Measurements from ENCODE around the gene ZFP36L1. TPM values are rescaled to one million over a fixed set of nuclear protein-coding genes. Genes with fewer than 3 reads are reported as not detected.

ZFP36L1 gene
- total RNA-seq, 1 experiment from 2014 or later: 304 TPM

DNA sequence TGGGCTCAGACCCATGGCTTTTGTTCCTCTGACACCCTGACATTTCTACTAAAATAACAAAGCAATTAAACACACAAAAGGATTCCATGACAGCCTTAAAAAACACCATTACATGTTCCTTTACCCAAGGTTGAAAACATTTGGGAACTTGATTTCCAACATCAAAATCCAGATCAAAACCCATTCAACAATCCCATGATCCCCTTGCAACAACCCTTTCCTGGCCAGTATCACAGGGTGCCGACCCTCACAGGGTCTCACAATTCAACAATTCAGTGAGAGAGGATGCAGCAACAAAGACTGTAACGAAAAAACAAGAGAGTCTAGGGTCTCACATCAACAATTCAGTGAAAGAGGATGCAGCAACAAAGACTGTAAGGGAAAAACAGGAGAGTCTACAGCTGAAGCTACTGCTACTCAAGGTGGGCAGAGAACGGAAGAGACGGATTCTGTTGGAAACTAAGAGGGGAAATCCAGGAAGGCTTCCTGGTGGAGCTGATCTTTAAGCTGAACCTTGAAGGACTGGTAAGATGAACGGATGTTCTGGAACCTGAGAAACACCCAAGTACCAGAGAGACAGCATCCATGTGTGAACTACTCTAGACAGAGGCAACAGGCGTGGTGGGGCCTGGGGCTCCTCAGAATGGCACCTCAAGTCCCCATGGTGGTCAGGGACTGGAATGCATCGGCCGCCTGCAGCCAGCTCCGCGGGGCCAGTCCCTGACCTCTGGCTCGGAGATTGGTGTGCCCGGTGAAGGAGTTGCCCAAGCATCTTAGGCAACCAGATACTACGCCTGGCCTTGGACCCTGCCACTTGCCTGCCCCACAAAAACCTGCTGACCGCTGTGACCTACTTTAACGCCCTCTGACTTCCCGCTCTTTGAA, 22.7 kb upstream of the ZFP36L1 start:
- TSS peak; percentile 75 for BruUV-seq (replicated peaks)
- CTCF ChIA-PET: interaction anchor here (0.9 to 4.4 kb wide), 9 partner anchors 9 to 882 kb away, joined by 3 to 48 read pairs (median 4); no protein-coding TSS in a partner anchor
- no peak overlapping the region for H2AFZ ChIP-seq (ENCODE audit: low read depth, low read length, poor library complexity, severe bottlenecking)

More for the DNA sequence above, 22.7 kb upstream of the ZFP36L1 start:
- ATAC-seq (no peak; the same call in 1 of the 2 replicates), DNase-seq (ENCODE audit: low read depth, low spot score) (no peak)
- Histone ChIP-seq H3K79me2 (ENCODE audit: insufficient read depth, low read length) (no peaks in the 10 kb centered on the region), H3K9me3 (ENCODE audit: control insufficient read depth in 1 of 2, insufficient read depth in 1 of 2, low read depth in 1 of 2, low read length in 2 of 2) (no peaks in the 10 kb centered on the region), H3K4me2 (ENCODE audit: low read length) (peak overlapping the region; percentile 83), H3K4me3 (replicated peaks in 1 of 2; ENCODE audit: low read depth in 1 of 2, low read length in 2 of 2) (peak overlapping the region; percentile 35 to 57), H3K4me1 (ENCODE audit: control insufficient read depth in 1 of 2, insufficient read depth in 2 of 2, low read length in 2 of 2) (peaks cover 72 to 75% of the 10 kb centered on the region in 2 experiments), H3K36me3 (ENCODE audit: control insufficient read depth in 1 of 2, insufficient read depth in 2 of 2, low read length in 2 of 2) (no peaks in the 10 kb centered on the region), H3K27ac (ENCODE audit: low read depth, low read length) (peak overlapping the region; percentile 99), H3K9me2 (ENCODE audit: insufficient read depth) (no peaks in the 10 kb centered on the region), H4K20me1 (ENCODE audit: insufficient read depth) (no peaks in the 10 kb centered on the region), H3K27me3 (ENCODE audit: insufficient read depth, low read length) (no peaks in the 10 kb centered on the region), H3K9ac (ENCODE audit: low read length) (peak overlapping the region; percentile 79)
- ChIA-PET POLR2A (interaction anchor here (0.5 to 12.3 kb wide), 11 partner anchors 9 to 999 kb away, joined by 3 to 120 read pairs (median 4); partner anchors contain the start of genes ZFP36L1 and ZFYVE26), RAD21 (ENCODE audit: low non-redundant PET in 1 of 2, low total read pairs in 2 of 2, uncharacterized antibody in 2 of 2, unreplicated experiment in 2 of 2) (interaction anchor here (0.6 to 2.2 kb wide), 3 partner anchors 30 to 567 kb away, joined by 3 to 9 read pairs (median 5); no protein-coding TSS in a partner anchor)
- intact Hi-C loops (cut with micrococcal nuclease): loop anchor here (1.0 to 10.0 kb wide), 7 partner anchors 23 to 978 kb away; partner anchors contain the start of gene ZFP36L1
- TF ChIP-seq POLR2AphosphoS5 (IDR thresholded peaks at IDR 0.05; ENCODE audit: low read depth, low read length) (0 out of 2 replicates have a peak, but pooled peaks have one; percentile 13), ZFX (IDR thresholded peaks at IDR 0.05) (no peak), RAD21 (IDR thresholded peaks at IDR 0.05; ENCODE audit: low read depth) (no peak), POLR2A (IDR thresholded peaks at IDR 0.05; ENCODE audit: borderline replicate concordance, extremely low read depth, insufficient read depth, insufficient read length) (peak; percentile 82)
- TF ChIP-seq, protein P1, sequence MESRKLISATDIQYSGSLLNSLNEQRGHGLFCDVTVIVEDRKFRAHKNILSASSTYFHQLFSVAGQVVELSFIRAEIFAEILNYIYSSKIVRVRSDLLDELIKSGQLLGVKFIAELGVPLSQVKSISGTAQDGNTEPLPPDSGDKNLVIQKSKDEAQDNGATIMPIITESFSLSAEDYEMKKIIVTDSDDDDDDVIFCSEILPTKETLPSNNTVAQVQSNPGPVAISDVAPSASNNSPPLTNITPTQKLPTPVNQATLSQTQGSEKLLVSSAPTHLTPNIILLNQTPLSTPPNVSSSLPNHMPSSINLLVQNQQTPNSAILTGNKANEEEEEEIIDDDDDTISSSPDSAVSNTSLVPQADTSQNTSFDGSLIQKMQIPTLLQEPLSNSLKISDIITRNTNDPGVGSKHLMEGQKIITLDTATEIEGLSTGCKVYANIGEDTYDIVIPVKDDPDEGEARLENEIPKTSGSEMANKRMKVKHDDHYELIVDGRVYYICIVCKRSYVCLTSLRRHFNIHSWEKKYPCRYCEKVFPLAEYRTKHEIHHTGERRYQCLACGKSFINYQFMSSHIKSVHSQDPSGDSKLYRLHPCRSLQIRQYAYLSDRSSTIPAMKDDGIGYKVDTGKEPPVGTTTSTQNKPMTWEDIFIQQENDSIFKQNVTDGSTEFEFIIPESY (IDR thresholded peaks at IDR 0.05; ENCODE audit: extremely low read depth, insufficient replicate concordance, low read length): no peak
- TF ChIP-seq, protein P2, sequence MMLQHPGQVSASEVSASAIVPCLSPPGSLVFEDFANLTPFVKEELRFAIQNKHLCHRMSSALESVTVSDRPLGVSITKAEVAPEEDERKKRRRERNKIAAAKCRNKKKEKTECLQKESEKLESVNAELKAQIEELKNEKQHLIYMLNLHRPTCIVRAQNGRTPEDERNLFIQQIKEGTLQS (IDR thresholded peaks at IDR 0.05): no peak
